Spleen (tissue), 7 donors: ENCODE measurements around the gene RALGAPA1.

Experiments
- POLR2AphosphoS5 ChIP-seq, 3 donors: sonication (generic); formaldehyde crosslinking; IDR thresholded peaks; one replicate each; pipeline ENCODE4 v1.5.1; 2017; ENCODE audit warnings: antibody characterized with exemption in 3 of 3
- TF ChIP-seq, protein P1 (sequence below), 11 experiments: fragments of 200-600 bp in 7 of 11; fragments of 450-650 bp in 4 of 11; sonication (generic) in 4 of 11; IDR thresholded peaks in 8 of 11; conservative IDR thresholded peaks in 3 of 11; 1 replicate in 7 of 11; 2 replicates in 4 of 11; pipeline versions ENCODE4 v1.4.0 to v1.8.0; 2016 to 2021; ENCODE audit warnings: antibody characterized with exemption in 11 of 11, inconsistent platforms in 4 of 11, mild to moderate bottlenecking in 1 of 11
- donor health status: DM: no; HTN: no; CAD: no; lungs with moderate emphysema.
- donor health status: DM: no; HTN: no; CAD: no.
- donor health status: DM: no; HTN: no; CAD: no.

DNA sequence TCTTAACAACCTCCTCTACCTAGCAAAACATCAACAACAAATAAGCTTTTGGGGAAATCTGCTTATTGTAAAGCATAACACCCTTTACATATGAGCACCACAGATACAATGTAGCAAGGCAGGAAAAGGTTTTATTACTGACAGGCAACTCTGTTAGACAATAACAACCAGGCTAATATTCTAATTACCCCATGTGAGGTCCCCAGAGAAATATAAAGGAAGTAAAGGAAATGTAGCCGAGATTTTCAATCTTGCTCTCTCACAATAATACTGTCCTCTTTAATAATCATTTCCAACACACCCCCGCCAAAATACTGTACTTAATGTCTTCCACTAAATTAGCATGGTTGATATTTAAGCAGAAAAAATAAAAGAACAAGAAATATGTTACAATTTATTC, 289.1 kb downstream of the RALGAPA1 start:
- TF ChIP-seq, protein P1, sequence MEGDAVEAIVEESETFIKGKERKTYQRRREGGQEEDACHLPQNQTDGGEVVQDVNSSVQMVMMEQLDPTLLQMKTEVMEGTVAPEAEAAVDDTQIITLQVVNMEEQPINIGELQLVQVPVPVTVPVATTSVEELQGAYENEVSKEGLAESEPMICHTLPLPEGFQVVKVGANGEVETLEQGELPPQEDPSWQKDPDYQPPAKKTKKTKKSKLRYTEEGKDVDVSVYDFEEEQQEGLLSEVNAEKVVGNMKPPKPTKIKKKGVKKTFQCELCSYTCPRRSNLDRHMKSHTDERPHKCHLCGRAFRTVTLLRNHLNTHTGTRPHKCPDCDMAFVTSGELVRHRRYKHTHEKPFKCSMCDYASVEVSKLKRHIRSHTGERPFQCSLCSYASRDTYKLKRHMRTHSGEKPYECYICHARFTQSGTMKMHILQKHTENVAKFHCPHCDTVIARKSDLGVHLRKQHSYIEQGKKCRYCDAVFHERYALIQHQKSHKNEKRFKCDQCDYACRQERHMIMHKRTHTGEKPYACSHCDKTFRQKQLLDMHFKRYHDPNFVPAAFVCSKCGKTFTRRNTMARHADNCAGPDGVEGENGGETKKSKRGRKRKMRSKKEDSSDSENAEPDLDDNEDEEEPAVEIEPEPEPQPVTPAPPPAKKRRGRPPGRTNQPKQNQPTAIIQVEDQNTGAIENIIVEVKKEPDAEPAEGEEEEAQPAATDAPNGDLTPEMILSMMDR (IDR thresholded peaks at IDR 0.05 in 8 of 11, conservative IDR thresholded peaks at IDR 0.05 in 3 of 11): no peak
- TF ChIP-seq POLR2AphosphoS5 (IDR thresholded peaks at IDR 0.05): no peak
